HepG2 (cell line): ENCODE results near the gene LAMA1. TPM values are rescaled to one million over a fixed set of nuclear protein-coding genes. Genes with fewer than 3 reads are reported as not detected.

ENCODE experiments used
- ISX ChIP-seq: sonication (generic); formaldehyde crosslinking; conservative IDR thresholded peaks from 2 replicates; pipeline ENCODE4 v1.5.0; 2020; ENCODE audit warnings: missing genetic modification reagents
- KLF13 ChIP-seq: sonication (generic); formaldehyde crosslinking; IDR thresholded peaks from 2 replicates; pipeline ENCODE4 v1.4.0; 2020; ENCODE audit warnings: mild to moderate bottlenecking, missing genetic modification reagents
- MAFF ChIP-seq: IDR thresholded peaks from 2 replicates; pipeline ENCODE4 v1.6.1; 2011; ENCODE audit warnings: low read depth, low read length, improper control_type of control experiment
- MAFK ChIP-seq, 2 experiments: IDR thresholded peaks in 1 of 2; conservative IDR thresholded peaks in 1 of 2; 2 replicates each; pipeline ENCODE4 v1.6.1; 2011; ENCODE audit warnings: improper control_type of control experiment in 2 of 2, low read length in 2 of 2
- MIER2 ChIP-seq: IDR thresholded peaks from 2 replicates; pipeline ENCODE4 v1.6.1; 2016; ENCODE audit warnings: missing biosample characterization, missing genetic modification reagents
- SALL1 ChIP-seq: sonication (generic); formaldehyde crosslinking; IDR thresholded peaks from 2 replicates; pipeline ENCODE4 v1.8.0; 2022; ENCODE audit warnings: mild to moderate bottlenecking, missing genetic modification reagents
- SP5 ChIP-seq: IDR thresholded peaks from 2 replicates; pipeline ENCODE4 v1.6.1; 2016; ENCODE audit warnings: low read depth, borderline replicate concordance
- TEAD3 ChIP-seq: optimal IDR thresholded peaks from 2 replicates; pipeline ENCODE3; 2016; ENCODE audit warnings: borderline replicate concordance
- ZBTB21 ChIP-seq: sonication (generic); formaldehyde crosslinking; IDR thresholded peaks from 2 replicates; pipeline ENCODE4 v1.4.0; 2020; ENCODE audit warnings: missing genetic modification reagents
- ZNF12 ChIP-seq: sonication (generic); formaldehyde crosslinking; IDR thresholded peaks from 2 replicates; pipeline ENCODE4 v1.5.0; 2020; ENCODE audit warnings: missing genetic modification reagents
- ZNF230 ChIP-seq: sonication (generic); formaldehyde crosslinking; IDR thresholded peaks from 2 replicates; pipeline ENCODE4 v1.4.0; 2020; ENCODE audit warnings: mild to moderate bottlenecking, missing genetic modification reagents
- ZNF235 ChIP-seq: sonication (generic); formaldehyde crosslinking; IDR thresholded peaks from 2 replicates; pipeline ENCODE4 v1.8.1; 2023; ENCODE audit warnings: mild to moderate bottlenecking, missing genetic modification reagents, borderline replicate concordance
- ZNF318 ChIP-seq: sonication (generic); formaldehyde crosslinking; IDR thresholded peaks from 2 replicates; pipeline ENCODE4 v1.4.0; 2020; ENCODE audit warnings: mild to moderate bottlenecking, missing genetic modification reagents
- ZNF512 ChIP-seq: sonication (generic); formaldehyde crosslinking; IDR thresholded peaks from 2 replicates; pipeline ENCODE4 v1.4.0; 2020; ENCODE audit warnings: mild to moderate bottlenecking, missing genetic modification reagents
- ZNF761 ChIP-seq: sonication (generic); formaldehyde crosslinking; conservative IDR thresholded peaks from 2 replicates; pipeline ENCODE4 v1.4.0; 2020; ENCODE audit warnings: mild to moderate bottlenecking, missing genetic modification reagents
- ZNF776 ChIP-seq: sonication (generic); formaldehyde crosslinking; IDR thresholded peaks from 2 replicates; pipeline ENCODE4 v1.4.0; 2020; ENCODE audit warnings: mild to moderate bottlenecking, missing genetic modification reagents
- ZNF781 ChIP-seq: sonication (generic); formaldehyde crosslinking; IDR thresholded peaks from 2 replicates; pipeline ENCODE4 v1.5.1; 2020; ENCODE audit warnings: borderline replicate concordance, mild to moderate bottlenecking, missing genetic modification reagents; ENCODE audit errors: not compliant biosample characterization
- polyA plus RNA-seq, 8 experiments: library from polyadenylated mRNA; depleted of rRNA in 3 of 8; stranded (reverse) in 7 of 8; unstranded in 1 of 8; fragments of >200 nt; fragmentation: Illumina TruSeq in 4 of 8; extraction: Trizol in 4 of 8; gene quantifications; 2 replicates each; pipeline versions ENCODE4 v1.2.1 to v1.2.3, GENCODE V29; 2011 to 2016; ENCODE audit warnings: low read depth in 4 of 8, missing spikeins in 1 of 8, mixed read lengths in 1 of 8; ENCODE audit not compliant: insufficient read depth in 1 of 8
- total RNA-seq, 5 experiments: library from RNA; depleted of rRNA; stranded (reverse); fragments of >200 nt; fragmentation: Illumina TruSeq; extraction: Trizol; gene quantifications; 2 replicates each; pipeline ENCODE4 v1.2.3, GENCODE V29; 2016; ENCODE audit warnings: low read depth in 1 of 5
- TF ChIP-seq, protein P1 (sequence below): sonication (generic); formaldehyde crosslinking; IDR thresholded peaks from 2 replicates; pipeline ENCODE4 v1.5.1; 2020; ENCODE audit warnings: missing genetic modification reagents, mild to moderate bottlenecking, borderline replicate concordance

The LAMA1 gene
- total and polyA plus RNA-seq, 2 of the 13 experiments (the other 11 are each of a cell fraction or from before 2014, with no cell fraction given): 0.05 to 0.44 TPM

DNA sequence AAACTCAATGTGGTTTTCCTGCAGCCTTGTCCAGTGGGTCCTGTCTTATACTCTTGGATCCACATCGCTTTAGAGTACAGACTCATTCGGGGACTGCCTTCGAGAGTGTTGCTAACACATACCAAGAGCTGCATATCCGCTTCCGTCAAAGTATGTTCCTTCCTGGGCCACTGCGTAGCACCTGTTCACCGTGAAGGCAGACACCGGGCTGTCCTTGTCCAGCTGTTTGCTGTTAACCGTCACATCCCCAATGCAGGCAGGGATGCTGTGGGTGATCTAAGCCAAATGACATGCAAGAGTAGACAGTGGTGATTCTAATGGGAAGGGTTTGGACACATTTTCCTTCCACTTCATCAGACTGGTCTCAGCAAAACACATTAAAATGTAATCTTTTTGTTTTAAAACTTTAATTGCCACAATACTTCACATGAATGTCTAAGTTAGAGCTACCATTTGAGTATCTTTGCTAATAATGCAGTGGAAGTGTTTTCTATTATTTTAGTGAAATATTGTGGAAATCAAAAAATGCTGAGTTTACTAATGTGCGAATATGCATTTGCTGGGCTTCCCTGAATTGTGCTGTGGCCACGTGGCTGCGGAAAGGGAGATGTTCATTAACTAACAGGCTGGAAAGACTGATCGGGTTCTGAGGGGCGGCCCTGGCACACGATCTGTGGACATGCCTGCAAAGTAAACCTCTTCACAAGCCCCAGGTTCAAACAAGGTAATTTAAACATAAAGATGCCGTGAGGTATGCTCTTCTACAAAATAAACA, 169.1 kb downstream of the LAMA1 start (continued):
- TF ChIP-seq ZNF318: no peak
- TF ChIP-seq MAFF: peak; percentile 74
- TF ChIP-seq ZNF781 (CRISPR knock-in tag): no peak
- TF ChIP-seq, protein P1, sequence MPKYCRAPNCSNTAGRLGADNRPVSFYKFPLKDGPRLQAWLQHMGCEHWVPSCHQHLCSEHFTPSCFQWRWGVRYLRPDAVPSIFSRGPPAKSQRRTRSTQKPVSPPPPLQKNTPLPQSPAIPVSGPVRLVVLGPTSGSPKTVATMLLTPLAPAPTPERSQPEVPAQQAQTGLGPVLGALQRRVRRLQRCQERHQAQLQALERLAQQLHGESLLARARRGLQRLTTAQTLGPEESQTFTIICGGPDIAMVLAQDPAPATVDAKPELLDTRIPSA (CRISPR knock-in tag): no peak
- peak; percentile 41; the same call in 1 of the 2 replicates for TF ChIP-seq SALL1 (CRISPR knock-in tag)
- no peak for TF ChIP-seq MIER2 (CRISPR knock-in tag)
- TF ChIP-seq ZNF512 (CRISPR knock-in tag): no peak
- TF ChIP-seq ZNF230 (CRISPR knock-in tag): no peak
- TF ChIP-seq ZNF776 (CRISPR knock-in tag): no peak
- TF ChIP-seq TEAD3 (CRISPR knock-in tag): no peak
- TF ChIP-seq ISX (CRISPR knock-in tag): no peak
- no peak for TF ChIP-seq ZNF761
- no peak for TF ChIP-seq ZNF12
- no peak for TF ChIP-seq SP5
- peak; percentile 63 to 70 for TF ChIP-seq MAFK (conservative IDR thresholded peaks at IDR 0.05 in 1 of 2, IDR thresholded peaks at IDR 0.05 in 1 of 2; ENCODE audit: low read length in 2 of 2)
- no peak for TF ChIP-seq ZNF235 (CRISPR knock-in tag)
- no peak for TF ChIP-seq ZBTB21 (CRISPR knock-in tag)
- TF ChIP-seq KLF13 (CRISPR knock-in tag): no peak
